DMS79 treated with DMSO at 0.1 percent for 48 hours (cell line): ENCODE data around the gene PHACTR1.
A peak's percentile ranks its signal among the peaks of the same experiment; 100 is the strongest.

Experiments used
- DNase-seq: peaks from one replicate; lab custom pipeline; 2025; lab: John Stamatoyannopoulos, UW

The PHACTR1 gene

GRCh38 chr6:12955956-12956355 is 239.4 kb downstream of the PHACTR1 start:
- DNase-seq: no peak

GRCh38 chr6:12956991-12957320 is 240.4 kb downstream of the PHACTR1 start:
- no peak for DNase-seq

- peak; percentile 35 for DNase-seq
These were observed 240.9 kb downstream of the PHACTR1 start for GRCh38 chr6:12957321-12958051.

GRCh38 chr6:12958052-12958706 is 241.6 kb downstream of the PHACTR1 start:
- DNase-seq: no peak

- no peak for DNase-seq
These were observed 245.2 kb downstream of the PHACTR1 start for GRCh38 chr6:12961761-12962160.

GRCh38 chr6:12962529-12962928 is 246.0 kb downstream of the PHACTR1 start:
- DNase-seq: no peak

GRCh38 chr6:12962987-12963386 is 246.4 kb downstream of the PHACTR1 start:
- no peak for DNase-seq

- DNase-seq: peak; percentile 1
These were observed 247.0 kb downstream of the PHACTR1 start for GRCh38 chr6:12963567-12963966.

GRCh38 chr6:12967686-12968085 is 251.1 kb downstream of the PHACTR1 start:
- no peak for DNase-seq

- no peak for DNase-seq
These were observed 251.7 kb downstream of the PHACTR1 start for GRCh38 chr6:12968290-12968689.

GRCh38 chr6:12968839-12969558 is 252.4 kb downstream of the PHACTR1 start:
- DNase-seq: no peak

- DNase-seq: no peak
These were observed 253.4 kb downstream of the PHACTR1 start for GRCh38 chr6:12969966-12970365.

GRCh38 chr6:12973386-12973785 is 256.8 kb downstream of the PHACTR1 start:
- DNase-seq: no peak

- DNase-seq: no peak
These were observed 258.0 kb downstream of the PHACTR1 start for GRCh38 chr6:12974551-12974950.

GRCh38 chr6:12976366-12976765 is 259.8 kb downstream of the PHACTR1 start:
- no peak for DNase-seq

GRCh38 chr6:12977206-12977605 is 260.6 kb downstream of the PHACTR1 start:
- DNase-seq: no peak

- no peak for DNase-seq
These were observed 261.2 kb downstream of the PHACTR1 start for GRCh38 chr6:12977806-12978205.

- DNase-seq: no peak
These were observed 264.2 kb downstream of the PHACTR1 start for GRCh38 chr6:12980741-12981140.

GRCh38 chr6:12984776-12985175 is 268.2 kb downstream of the PHACTR1 start:
- no peak for DNase-seq

GRCh38 chr6:12987783-12988182 is 271.2 kb downstream of the PHACTR1 start:
- DNase-seq: no peak

GRCh38 chr6:12990162-12990561 is 273.6 kb downstream of the PHACTR1 start:
- no peak for DNase-seq

- no peak for DNase-seq
These were observed 274.9 kb downstream of the PHACTR1 start for GRCh38 chr6:12991435-12991834.

- DNase-seq: no peak
These were observed 276.2 kb downstream of the PHACTR1 start for GRCh38 chr6:12992770-12993169.
